Measurements from ENCODE around the gene KCTD16. TPM values are rescaled to one million over a fixed set of nuclear protein-coding genes. Genes with fewer than 3 reads are reported as not detected.

The KCTD16 gene
- polyA plus RNA-seq, 2 of the 4 experiments (the other 2 are of a cell fraction) = 0.10 to 0.32 TPM

DNA sequence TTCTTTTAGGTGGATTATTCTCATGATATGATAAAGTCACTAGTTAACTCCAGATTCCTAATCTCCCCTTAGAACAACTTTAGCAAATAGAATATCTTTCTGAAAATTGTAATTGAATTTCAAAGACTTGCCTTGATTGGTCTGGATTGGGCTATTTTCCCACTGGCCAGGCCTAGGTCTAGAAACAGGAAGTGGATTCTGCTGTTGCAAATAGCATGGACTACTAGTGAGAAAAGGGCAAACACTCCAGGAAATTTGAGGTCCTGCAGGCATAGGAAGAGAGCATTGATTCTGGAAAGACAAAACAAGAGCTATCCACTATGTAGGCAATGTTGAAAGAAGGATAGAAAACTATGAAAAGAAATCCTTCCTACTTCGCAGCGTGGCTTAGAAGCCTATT is 113.4 kb downstream of the KCTD16 start:
- no peak for TF ChIP-seq RARB (CRISPR knock-in tag; IDR thresholded peaks at IDR 0.05)
- FAIRE-seq = no peak
- Histone ChIP-seq H3K9me3 (no peaks in the 10 kb centered on the region), H3K27ac (no peak overlapping the region), H3K4me1 (no peaks in the 10 kb centered on the region), H3K4me2 (no peak overlapping the region), H3K4me3 (no peak overlapping the region)
- POLR2A ChIA-PET = no interaction called here
- WGBS (ENCODE audit: missing lambda C conversion rate) = 79% methylated on average over 2 of the region's 2 CpGs
- CTCF ChIA-PET = no interaction called here
- DNase-seq (ENCODE audit: low read depth in 1 of 2, low spot score in 1 of 2) = no peak
- no peak for ATAC-seq

DNA sequence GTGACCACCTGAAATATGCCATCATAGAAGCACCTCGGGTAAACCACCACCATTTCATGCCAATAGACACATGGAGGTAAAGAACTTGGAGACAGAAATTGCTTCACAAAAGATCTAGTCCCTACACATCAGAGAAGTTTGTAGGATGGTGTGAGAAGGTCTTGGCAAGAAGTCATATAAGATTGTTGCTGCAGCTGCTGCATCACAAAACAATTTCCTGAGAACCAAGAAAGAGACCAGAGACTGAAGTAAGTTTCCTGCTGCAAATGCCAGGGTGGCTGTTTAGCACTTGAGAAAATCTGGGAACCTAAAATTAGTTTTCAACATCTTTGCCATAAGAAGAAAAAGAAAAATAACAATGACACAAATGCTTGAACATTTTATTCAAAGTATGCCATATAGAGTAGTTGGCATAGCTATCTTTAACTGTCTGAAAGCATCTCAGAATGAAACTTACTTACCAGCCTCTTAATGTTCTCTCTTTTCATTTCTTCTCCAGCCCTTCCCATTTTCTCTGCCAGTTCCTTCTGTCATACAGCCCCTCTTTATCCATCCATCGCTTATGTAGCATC is 114.3 kb downstream of the KCTD16 start:
- WGBS (ENCODE audit: missing lambda C conversion rate) = 34% methylated on average over 2 of the region's 2 CpGs
- FAIRE-seq = no peak
- CTCF ChIA-PET = no interaction called here

DNA sequence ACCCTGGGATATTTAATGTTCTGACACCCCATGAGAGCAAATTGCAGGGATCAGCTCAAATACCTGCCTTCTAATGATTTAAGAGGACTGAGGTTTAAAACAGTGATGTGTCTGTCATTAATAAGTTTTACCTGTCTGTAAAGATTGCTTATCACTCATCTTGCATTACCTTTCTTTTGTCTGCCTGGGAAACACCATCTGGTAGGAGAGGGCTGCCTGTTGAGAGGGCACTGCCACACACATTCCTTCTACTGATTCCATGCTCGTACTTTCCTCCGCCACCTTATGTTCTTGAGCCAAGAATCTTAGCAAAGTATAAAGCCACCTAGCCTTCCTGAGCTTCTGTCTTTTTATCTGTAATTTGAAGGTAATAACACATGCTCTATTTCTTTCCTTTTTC is 118.6 kb downstream of the KCTD16 start:
- WGBS (ENCODE audit: missing lambda C conversion rate) = 97% methylated on average over 2 of the region's 2 CpGs
- DNase-seq (ENCODE audit: low read depth in 1 of 2, low spot score in 1 of 2) = no peak
- POLR2A ChIA-PET = no interaction called here

More for the DNA sequence above, 114.3 kb downstream of the KCTD16 start:
- TF ChIP-seq POLR2AphosphoS2 (conservative IDR thresholded peaks at IDR 0.05; ENCODE audit: low read length) (no peak), SREBF2 (IDR thresholded peaks at IDR 0.05) (no peak), POLR2A (IDR thresholded peaks at IDR 0.05; ENCODE audit: low read length) (no peak), KDM5A (IDR thresholded peaks at IDR 0.05) (no peak), TP53 (CRISPR knock-in tag; IDR thresholded peaks at IDR 0.05) (no peak), PHF8 (IDR thresholded peaks at IDR 0.05; ENCODE audit: borderline replicate concordance, low read depth) (no peak), HOXB5 (CRISPR knock-in tag; IDR thresholded peaks at IDR 0.05) (no peak), HOXA7 (CRISPR knock-in tag; IDR thresholded peaks at IDR 0.05) (no peak), CHD4 (IDR thresholded peaks at IDR 0.05; ENCODE audit: borderline replicate concordance) (no peak)
- TF ChIP-seq, protein P1, sequence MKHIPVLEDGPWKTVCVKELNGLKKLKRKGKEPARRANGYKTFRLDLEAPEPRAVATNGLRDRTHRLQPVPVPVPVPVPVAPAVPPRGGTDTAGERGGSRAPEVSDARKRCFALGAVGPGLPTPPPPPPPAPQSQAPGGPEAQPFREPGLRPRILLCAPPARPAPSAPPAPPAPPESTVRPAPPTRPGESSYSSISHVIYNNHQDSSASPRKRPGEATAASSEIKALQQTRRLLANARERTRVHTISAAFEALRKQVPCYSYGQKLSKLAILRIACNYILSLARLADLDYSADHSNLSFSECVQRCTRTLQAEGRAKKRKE (CRISPR knock-in tag; IDR thresholded peaks at IDR 0.05; ENCODE audit: low read depth) = no peak
- TF ChIP-seq, protein P2, sequence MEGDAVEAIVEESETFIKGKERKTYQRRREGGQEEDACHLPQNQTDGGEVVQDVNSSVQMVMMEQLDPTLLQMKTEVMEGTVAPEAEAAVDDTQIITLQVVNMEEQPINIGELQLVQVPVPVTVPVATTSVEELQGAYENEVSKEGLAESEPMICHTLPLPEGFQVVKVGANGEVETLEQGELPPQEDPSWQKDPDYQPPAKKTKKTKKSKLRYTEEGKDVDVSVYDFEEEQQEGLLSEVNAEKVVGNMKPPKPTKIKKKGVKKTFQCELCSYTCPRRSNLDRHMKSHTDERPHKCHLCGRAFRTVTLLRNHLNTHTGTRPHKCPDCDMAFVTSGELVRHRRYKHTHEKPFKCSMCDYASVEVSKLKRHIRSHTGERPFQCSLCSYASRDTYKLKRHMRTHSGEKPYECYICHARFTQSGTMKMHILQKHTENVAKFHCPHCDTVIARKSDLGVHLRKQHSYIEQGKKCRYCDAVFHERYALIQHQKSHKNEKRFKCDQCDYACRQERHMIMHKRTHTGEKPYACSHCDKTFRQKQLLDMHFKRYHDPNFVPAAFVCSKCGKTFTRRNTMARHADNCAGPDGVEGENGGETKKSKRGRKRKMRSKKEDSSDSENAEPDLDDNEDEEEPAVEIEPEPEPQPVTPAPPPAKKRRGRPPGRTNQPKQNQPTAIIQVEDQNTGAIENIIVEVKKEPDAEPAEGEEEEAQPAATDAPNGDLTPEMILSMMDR (IDR thresholded peaks at IDR 0.05) = no peak
- TF ChIP-seq, protein P3, sequence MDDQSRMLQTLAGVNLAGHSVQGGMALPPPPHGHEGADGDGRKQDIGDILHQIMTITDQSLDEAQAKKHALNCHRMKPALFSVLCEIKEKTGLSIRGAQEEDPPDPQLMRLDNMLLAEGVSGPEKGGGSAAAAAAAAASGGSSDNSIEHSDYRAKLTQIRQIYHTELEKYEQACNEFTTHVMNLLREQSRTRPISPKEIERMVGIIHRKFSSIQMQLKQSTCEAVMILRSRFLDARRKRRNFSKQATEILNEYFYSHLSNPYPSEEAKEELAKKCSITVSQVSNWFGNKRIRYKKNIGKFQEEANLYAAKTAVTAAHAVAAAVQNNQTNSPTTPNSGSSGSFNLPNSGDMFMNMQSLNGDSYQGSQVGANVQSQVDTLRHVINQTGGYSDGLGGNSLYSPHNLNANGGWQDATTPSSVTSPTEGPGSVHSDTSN (IDR thresholded peaks at IDR 0.05) = no peak
- no peak for ATAC-seq
- no peak overlapping the region for H3K4me2 ChIP-seq
- DNase-seq (ENCODE audit: low read depth in 1 of 2, low spot score in 1 of 2) = no peak
- POLR2A ChIA-PET = no interaction called here
- no peak overlapping the region for H3K27ac ChIP-seq
- no peaks in the 10 kb centered on the region for H3K9me3 ChIP-seq
- no peaks in the 10 kb centered on the region for H3K4me1 ChIP-seq
- no peak overlapping the region for H3K4me3 ChIP-seq

More for the DNA sequence above, 118.6 kb downstream of the KCTD16 start:
- Histone ChIP-seq H3K9me3 (no peaks in the 10 kb centered on the region), H3K4me2 (no peak overlapping the region), H3K27ac (no peak overlapping the region), H3K4me1 (no peaks in the 10 kb centered on the region), H3K4me3 (no peak overlapping the region)
- TF ChIP-seq, protein P3 (IDR thresholded peaks at IDR 0.05) = no peak
- TF ChIP-seq RARB (CRISPR knock-in tag; IDR thresholded peaks at IDR 0.05) = no peak
- TF ChIP-seq, protein P4, sequence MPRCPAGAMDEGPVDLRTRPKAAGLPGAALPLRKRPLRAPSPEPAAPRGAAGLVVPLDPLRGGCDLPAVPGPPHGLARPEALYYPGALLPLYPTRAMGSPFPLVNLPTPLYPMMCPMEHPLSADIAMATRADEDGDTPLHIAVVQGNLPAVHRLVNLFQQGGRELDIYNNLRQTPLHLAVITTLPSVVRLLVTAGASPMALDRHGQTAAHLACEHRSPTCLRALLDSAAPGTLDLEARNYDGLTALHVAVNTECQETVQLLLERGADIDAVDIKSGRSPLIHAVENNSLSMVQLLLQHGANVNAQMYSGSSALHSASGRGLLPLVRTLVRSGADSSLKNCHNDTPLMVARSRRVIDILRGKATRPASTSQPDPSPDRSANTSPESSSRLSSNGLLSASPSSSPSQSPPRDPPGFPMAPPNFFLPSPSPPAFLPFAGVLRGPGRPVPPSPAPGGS (IDR thresholded peaks at IDR 0.05) = no peak
- no peak for TF ChIP-seq CEBPB (IDR thresholded peaks at IDR 0.05)
- TF ChIP-seq SMC3 (IDR thresholded peaks at IDR 0.05) = no peak
- no peak for TF ChIP-seq EP300 (IDR thresholded peaks at IDR 0.05)
- no peak for TF ChIP-seq CHD2 (IDR thresholded peaks at IDR 0.05; ENCODE audit: low read length, partially characterized antibody)
- TF ChIP-seq MYC (IDR thresholded peaks at IDR 0.05; ENCODE audit: borderline replicate concordance, low read length) = no peak
- no peak for TF ChIP-seq GATA3 (IDR thresholded peaks at IDR 0.05; ENCODE audit: borderline replicate concordance)
- no peak for TF ChIP-seq HDAC2 (IDR thresholded peaks at IDR 0.05)
- TF ChIP-seq, protein P5, sequence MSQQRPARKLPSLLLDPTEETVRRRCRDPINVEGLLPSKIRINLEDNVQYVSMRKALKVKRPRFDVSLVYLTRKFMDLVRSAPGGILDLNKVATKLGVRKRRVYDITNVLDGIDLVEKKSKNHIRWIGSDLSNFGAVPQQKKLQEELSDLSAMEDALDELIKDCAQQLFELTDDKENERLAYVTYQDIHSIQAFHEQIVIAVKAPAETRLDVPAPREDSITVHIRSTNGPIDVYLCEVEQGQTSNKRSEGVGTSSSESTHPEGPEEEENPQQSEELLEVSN (IDR thresholded peaks at IDR 0.05; ENCODE audit: borderline replicate concordance, low read depth) = no peak
- no peak for TF ChIP-seq RCOR1 (IDR thresholded peaks at IDR 0.05; ENCODE audit: low read depth, low read length)
- TF ChIP-seq TFCP2L1 (CRISPR knock-in tag; IDR thresholded peaks at IDR 0.05) = no peak
- TF ChIP-seq EHMT2 (IDR thresholded peaks at IDR 0.05; ENCODE audit: low read depth) = no peak
- TF ChIP-seq, protein P6, sequence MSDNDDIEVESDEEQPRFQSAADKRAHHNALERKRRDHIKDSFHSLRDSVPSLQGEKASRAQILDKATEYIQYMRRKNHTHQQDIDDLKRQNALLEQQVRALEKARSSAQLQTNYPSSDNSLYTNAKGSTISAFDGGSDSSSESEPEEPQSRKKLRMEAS (IDR thresholded peaks at IDR 0.05) = no peak
- no peak for TF ChIP-seq MAZ (IDR thresholded peaks at IDR 0.05; ENCODE audit: borderline replicate concordance, low read depth, low read length)
- no peak for TF ChIP-seq SREBF2 (IDR thresholded peaks at IDR 0.05)
- no peak for TF ChIP-seq HOXB5 (CRISPR knock-in tag; IDR thresholded peaks at IDR 0.05)
- no peak for ATAC-seq
- CTCF ChIA-PET = no interaction called here
- no peak for FAIRE-seq
